ENCODE results near the gene DENND1C.
A peak's percentile ranks its signal among the peaks of the same experiment; 100 is the strongest.
"Not testable (repeated sequence)": the region's sequence is repeated elsewhere in the genome, so short reads cannot be mapped to it uniquely, and the experiment has no call there.

The DENND1C gene

GRCh38 chr19:6453951-6454565 is 27.5 kb downstream of the DENND1C start:
- no peak for DNase-seq (ENCODE audit: low read depth)

- no peak for DNase-seq (ENCODE audit: low read depth)
These were observed 28.7 kb downstream of the DENND1C start for GRCh38 chr19:6452899-6453298.

DNA sequence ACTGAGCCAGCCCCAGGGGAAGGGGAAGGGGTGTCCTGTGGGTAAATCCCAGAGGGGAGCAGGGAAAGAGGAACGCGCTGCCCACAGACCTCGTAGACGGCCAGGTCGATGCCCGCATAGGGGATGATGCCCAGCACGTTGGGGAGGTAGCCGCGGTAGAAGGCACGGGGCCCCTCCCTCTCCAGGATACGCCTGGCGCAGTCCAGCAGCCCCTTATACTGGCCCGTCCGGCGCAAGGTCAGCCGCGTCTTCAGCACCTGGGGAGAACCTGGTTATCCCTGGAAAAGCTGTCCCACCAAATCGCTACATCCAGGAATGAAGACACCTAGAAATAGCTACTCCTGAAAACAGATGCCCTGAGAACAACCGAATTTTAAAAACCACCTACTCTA is 29.4 kb downstream of the DENND1C start:
- DNase-seq (ENCODE audit: low read depth): no peak

GRCh38 chr19:6451583-6452222 is 29.9 kb downstream of the DENND1C start:
- no peak for DNase-seq (ENCODE audit: low read depth)

DNA sequence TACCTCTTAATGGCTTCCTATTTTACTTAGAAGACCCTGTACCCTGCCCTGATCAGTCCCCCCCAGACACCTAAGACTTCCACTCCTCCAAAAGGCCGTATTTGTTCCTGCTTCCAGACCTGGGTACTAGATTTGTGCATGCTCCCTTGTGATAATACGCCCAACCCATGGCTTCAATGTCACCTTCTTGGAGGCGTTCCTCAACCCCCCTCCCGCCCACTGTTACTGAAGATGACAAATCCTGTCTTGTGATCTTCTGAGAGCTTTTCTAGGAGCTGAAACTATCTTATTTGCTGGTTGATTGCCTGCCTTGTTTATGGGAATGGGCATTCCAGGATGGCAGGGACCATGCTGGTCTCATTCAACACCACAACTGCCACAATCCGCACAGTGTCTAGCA is 31.4 kb downstream of the DENND1C start:
- DNase-seq (ENCODE audit: low read depth): no peak

DNA sequence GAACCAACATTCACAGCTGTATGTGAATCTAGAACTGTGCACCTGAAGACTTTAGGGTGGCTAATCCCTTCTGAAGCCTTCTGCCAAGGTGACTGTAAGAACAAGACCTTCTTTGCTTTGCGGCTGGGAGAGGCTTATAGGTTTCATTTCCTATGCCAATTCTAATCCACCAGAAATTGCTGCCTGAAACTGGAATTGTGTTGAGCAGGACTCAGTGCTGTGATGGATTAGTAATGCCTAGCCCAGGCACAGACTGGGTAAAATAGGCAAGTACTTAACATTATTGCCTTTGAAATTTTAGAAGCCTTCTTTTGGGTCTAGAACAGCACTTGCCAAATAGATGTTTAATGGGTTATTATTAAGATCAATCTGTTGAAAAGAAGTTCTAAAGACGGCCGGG is 33.5 kb downstream of the DENND1C start:
- no peak for DNase-seq (ENCODE audit: low read depth)

GRCh38 chr19:6446452-6446851 is 35.1 kb downstream of the DENND1C start:
- DNase-seq (ENCODE audit: low read depth): no peak

DNA sequence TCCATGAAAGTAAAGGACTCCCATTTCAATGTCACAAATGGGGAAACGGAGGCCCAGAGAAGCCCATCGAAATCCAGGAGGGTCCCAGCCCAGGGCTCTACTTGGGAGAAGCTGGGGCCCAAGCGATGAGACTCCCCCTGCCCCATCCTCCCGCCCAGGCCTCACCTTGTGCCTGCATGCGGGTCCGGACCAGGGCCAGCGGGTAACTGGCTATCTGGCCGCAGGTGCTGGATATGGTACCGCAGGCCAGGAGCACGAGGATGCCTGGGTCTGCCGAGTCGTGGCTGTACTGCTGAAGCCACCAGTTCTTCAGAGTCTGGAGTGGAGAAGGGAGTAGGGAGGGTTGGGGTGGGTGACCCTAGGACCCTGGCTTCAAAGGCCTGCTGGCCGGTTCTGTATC is 37.6 kb downstream of the DENND1C start:
- DNase-seq (ENCODE audit: low read depth): no peak

- no peak for DNase-seq (ENCODE audit: low read depth)
These were observed 39.4 kb downstream of the DENND1C start for GRCh38 chr19:6442087-6442688.

- DNase-seq (ENCODE audit: low read depth): no peak
These were observed 40.7 kb downstream of the DENND1C start for GRCh38 chr19:6440905-6441304.

GRCh38 chr19:6439743-6440142 is 41.8 kb downstream of the DENND1C start:
- no peak for DNase-seq (ENCODE audit: low read depth)

- DNase-seq (ENCODE audit: low read depth): no peak
These were observed 47.9 kb downstream of the DENND1C start, which contains the start of gene SLC25A41 for GRCh38 chr19:6433663-6434062. Gene SLC25A41 (minus strand): TSS chr19:6433763. CDS start chr19:6433693, 70 bp downstream.

DNA sequence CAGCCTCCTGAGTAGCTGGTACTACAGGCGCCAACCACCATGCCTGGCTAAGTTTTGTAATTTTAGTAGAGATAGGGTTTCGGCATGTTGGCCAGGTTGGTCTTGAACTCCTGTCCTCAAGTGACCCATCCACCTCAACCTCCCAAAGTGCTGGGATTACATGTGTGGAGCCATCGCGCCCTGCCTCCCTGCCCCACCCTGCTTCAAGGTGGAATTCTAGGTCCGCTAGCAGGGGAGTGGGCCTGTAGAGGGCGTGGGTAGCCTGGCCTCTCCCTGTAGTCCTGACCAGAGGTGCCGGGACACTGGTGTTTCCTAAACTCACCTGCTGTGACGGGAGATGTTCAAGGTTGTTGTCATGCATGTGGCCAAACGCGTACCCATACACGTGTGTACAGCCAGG is 48.4 kb downstream of the DENND1C start:
- no peak for DNase-seq (ENCODE audit: low read depth)

DNA sequence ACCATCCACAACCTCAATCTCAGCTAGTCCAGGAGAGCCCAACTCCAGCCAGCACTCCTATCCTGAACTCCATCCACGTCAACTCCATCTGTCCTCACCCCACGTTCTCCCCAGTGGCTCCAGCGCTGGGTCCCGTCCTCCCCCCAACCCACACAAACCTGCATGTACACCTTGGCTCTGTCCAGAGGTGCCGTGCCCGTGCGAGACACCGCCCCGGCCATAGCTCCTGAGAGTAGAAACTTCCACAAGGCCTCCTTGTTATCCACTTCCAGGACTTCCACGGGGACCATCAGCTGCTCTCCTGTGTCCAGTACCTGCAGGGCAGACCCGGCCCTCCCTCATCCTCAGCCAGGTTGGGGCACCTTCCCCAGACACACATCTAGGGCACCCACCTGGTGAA is 49.7 kb downstream of the DENND1C start:
- no peak for DNase-seq (ENCODE audit: low read depth)

DNA sequence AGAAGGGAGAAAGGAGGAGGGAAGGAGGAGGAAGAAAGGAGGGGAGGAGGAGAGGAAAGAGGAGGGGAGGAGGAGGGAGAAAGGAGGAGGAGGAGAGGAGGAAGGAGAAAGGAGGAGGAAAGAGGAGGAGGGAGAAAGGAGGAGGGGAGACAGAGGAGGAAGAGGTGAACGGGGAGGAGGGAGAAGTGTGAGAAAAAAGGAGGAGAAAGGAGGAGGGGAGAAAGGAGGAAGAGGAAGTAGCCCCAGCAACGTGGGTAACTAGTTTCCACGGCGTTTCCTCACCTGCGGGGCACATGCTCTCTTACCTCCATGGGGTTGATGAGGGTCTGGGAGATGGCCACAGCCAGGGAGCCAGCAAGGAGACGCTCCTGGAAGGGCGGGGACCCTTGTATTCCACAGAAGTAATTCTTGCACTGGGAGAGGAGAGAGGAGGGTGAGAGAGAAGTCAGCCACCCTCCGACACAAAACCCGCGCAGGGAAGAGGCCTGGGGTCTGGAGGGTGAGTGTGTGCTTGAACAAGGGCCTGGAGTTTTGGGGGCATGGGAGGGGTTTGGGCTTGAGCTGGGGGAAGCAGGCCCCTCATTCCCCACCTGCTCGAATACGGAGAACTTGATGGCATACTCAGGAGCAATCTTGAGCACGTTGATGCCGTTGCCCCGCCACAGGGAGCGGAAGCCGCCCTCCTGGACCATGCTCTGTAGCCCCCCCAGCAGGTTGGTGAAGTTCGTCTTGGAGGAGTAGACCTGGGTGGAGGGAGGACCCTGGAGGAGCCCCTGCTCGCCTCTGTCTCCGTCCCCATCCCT is 52.0 kb downstream of the DENND1C start:
- no peak for DNase-seq (ENCODE audit: low read depth)

- not testable (repeated sequence) for DNase-seq (ENCODE audit: low read depth)
These were observed 52.7 kb downstream of the DENND1C start for GRCh38 chr19:6428692-6429418.

GRCh38 chr19:6427131-6427530 is 54.5 kb downstream of the DENND1C start:
- DNase-seq (ENCODE audit: low read depth): no peak

DNA sequence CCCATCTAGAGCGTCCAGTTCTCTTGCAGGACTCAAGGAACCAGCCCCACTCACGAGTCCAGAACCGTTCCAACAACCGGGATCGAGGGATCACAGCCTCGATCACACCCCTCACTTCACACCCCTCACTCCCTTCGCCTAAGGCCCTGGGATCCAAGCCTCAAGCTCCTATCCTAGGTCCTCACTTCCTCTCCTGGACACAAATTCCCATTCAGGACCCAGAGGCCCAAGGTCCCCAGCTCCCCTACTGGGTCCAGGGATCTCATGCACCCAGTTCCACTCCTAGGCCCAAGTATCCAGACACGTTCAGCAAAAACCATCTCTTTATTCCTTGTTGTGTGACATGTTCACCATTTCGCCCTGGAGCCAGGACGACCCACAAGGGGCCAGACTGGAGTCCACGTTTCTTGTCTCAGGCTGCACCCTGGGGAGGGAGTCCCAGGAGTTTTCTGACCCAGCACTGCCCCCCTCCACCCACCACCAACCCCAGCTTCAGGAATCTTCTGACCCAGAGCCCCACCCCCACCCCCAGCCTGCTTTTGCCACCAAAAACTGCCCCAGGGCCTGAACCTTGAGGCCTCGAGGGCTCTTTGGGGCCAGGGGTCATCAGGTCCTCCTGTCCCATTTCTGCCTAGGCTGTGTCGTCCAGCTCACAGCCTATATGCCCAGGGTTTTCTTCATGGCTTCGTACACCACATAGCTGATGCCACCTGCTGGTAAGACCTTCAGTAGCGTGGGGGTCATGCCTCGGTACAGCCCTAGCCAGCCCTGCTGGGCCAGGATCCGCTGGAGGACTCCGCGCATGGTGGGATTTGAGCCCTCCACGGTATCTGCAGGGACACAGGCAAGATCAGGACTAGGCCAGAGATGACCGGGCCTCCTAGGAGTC is 55.6 kb downstream of the DENND1C start:
- no peak for DNase-seq (ENCODE audit: low read depth)

DNA sequence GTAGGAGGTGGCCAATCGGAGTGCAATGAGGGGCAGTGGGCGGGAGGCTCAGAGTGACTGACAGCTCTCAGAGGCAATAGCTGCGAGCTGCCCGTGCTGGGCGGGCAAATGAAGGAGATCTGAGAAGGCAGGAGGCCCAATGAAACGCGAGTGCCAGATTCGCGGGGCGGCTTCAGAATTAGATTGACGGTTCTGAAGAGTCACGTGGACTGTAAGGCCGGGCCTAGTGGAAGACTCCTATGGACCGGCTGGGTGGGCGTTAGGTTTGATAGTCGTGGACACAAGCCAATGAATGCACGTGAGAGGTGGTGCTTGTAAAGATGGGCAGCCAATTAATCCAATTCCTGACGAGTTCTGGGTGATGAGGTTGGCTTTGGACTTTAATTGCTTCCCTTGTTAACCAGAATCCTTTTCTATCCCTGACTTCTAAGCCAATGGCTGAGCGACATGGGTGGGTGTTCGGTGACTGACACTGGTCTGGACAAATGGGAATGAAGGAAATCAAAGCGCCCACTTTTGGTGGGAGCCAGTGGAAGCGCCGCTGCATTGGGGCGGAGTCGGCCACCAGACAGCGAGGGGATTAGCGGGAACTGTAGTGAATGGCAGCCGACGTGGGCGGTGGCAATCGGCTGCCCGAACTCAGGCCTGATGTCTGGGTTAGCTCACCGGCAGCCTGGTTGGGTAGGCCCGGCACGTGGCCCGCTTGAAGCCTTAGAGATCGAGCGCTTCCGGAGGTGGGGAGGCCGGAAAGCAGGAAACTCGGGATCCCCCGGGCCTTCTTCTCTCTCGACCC is 56.5 kb downstream of the DENND1C start:
- peak; percentile 100 for DNase-seq (ENCODE audit: low read depth)

All from CMK (cell line).